Mesodermal cell (in vitro differentiated cells): ENCODE measurements around the gene KRT17.

Experiments used
- H3K27ac ChIP-seq: 2 replicates; pipeline ENCODE4 v1.7.0; 2013; ENCODE audit warnings: mild to moderate bottlenecking, low read depth, low read length, moderate library complexity; ENCODE audit not compliant: severe bottlenecking
- H3K36me3 ChIP-seq: 2 replicates; pipeline ENCODE4 v1.7.1; 2013; ENCODE audit warnings: mild to moderate bottlenecking, low read length, moderate library complexity; ENCODE audit not compliant: control insufficient read depth, insufficient read depth
- H3K4me1 ChIP-seq: one replicate; pipeline ENCODE4 v1.7.1; 2013; ENCODE audit warnings: mild to moderate bottlenecking, low read length; ENCODE audit not compliant: insufficient read depth, control insufficient read depth, poor library complexity, severe bottlenecking
- H3K4me3 ChIP-seq: 2 replicates; pipeline ENCODE4 v1.7.0; 2013; ENCODE audit warnings: low read length, control low read depth, mild to moderate bottlenecking; ENCODE audit not compliant: insufficient read depth, poor library complexity, severe bottlenecking; ENCODE audit errors: extremely low read depth
- H3K9me3 ChIP-seq: 2 replicates; pipeline ENCODE4 v1.7.1; 2013; ENCODE audit warnings: mild to moderate bottlenecking, low read length, moderate library complexity; ENCODE audit not compliant: control insufficient read depth
- WGBS, 2 experiments: methylation state at CpG; one replicate each; pipeline ENCODE4 v1.1.5; 2013; ENCODE audit warnings: missing lambda C conversion rate in 2 of 2; ENCODE audit not compliant: insufficient coverage in 2 of 2; 5-methylcytosine and 5-hydroxymethylcytosine counted together

Gene KRT17

GRCh38 chr17:41602524-41602923, 21.9 kb downstream of the KRT17 start:
- Histone ChIP-seq H3K9me3 (peaks cover 6% of the 10 kb centered on the region), H3K4me1 (no peaks in the 10 kb centered on the region), H3K27ac (no peak overlapping the region), H3K4me3 (no peak overlapping the region), H3K36me3 (no peaks in the 10 kb centered on the region)
- WGBS, 2 experiments: 84% methylated on average over 2 of the region's 2 CpGs; no CpG with 5 or more reads in 1 of the 2 experiments

GRCh38 chr17:41600318-41600717, 24.1 kb downstream of the KRT17 start:
- Histone ChIP-seq H3K27ac (no peak overlapping the region), H3K36me3 (no peaks in the 10 kb centered on the region), H3K4me3 (no peak overlapping the region), H3K4me1 (no peaks in the 10 kb centered on the region), H3K9me3 (no peaks in the 10 kb centered on the region)
- WGBS, 2 experiments: 80 to 87% methylated on average over 2 to 3 of the region's 4 CpGs

GRCh38 chr17:41599680-41600079, 24.7 kb downstream of the KRT17 start:
- H3K4me1 ChIP-seq: no peaks in the 10 kb centered on the region
- WGBS, 2 experiments: no CpG with 5 or more reads among the region's 1 CpG
- no peaks in the 10 kb centered on the region for H3K9me3 ChIP-seq
- no peak overlapping the region for H3K4me3 ChIP-seq
- no peaks in the 10 kb centered on the region for H3K36me3 ChIP-seq
- no peak overlapping the region for H3K27ac ChIP-seq

GRCh38 chr17:41595585-41595984, 28.8 kb downstream of the KRT17 start:
- Histone ChIP-seq H3K4me1 (no peaks in the 10 kb centered on the region), H3K9me3 (no peaks in the 10 kb centered on the region), H3K36me3 (no peaks in the 10 kb centered on the region), H3K4me3 (no peak overlapping the region), H3K27ac (no peak overlapping the region)
- 87 to 94% methylated on average over 5 to 6 of the region's 8 CpGs for WGBS, 2 experiments

GRCh38 chr17:41594363-41594915, 29.9 kb downstream of the KRT17 start:
- no peak overlapping the region for H3K27ac ChIP-seq
- no peaks in the 10 kb centered on the region for H3K9me3 ChIP-seq
- H3K36me3 ChIP-seq: no peaks in the 10 kb centered on the region
- H3K4me1 ChIP-seq: no peaks in the 10 kb centered on the region
- no peak overlapping the region for H3K4me3 ChIP-seq
- WGBS, 2 experiments: 61 to 66% methylated on average over 3 of the region's 3 CpGs

GRCh38 chr17:41593306-41593981, 30.9 kb downstream of the KRT17 start:
- Histone ChIP-seq H3K9me3 (no peaks in the 10 kb centered on the region), H3K4me3 (no peak overlapping the region), H3K27ac (no peak overlapping the region), H3K4me1 (no peaks in the 10 kb centered on the region), H3K36me3 (no peaks in the 10 kb centered on the region)
- WGBS, 2 experiments: 69 to 85% methylated on average over 5 of the region's 8 CpGs

GRCh38 chr17:41592601-41593305, 31.6 kb downstream of the KRT17 start:
- Histone ChIP-seq H3K4me3 (no peak overlapping the region), H3K4me1 (no peaks in the 10 kb centered on the region), H3K9me3 (no peaks in the 10 kb centered on the region), H3K27ac (no peak overlapping the region), H3K36me3 (no peaks in the 10 kb centered on the region)
- WGBS, 2 experiments: 87 to 96% methylated on average over 8 to 10 of the region's 12 CpGs

- H3K36me3 ChIP-seq: no peaks in the 10 kb centered on the region
- H3K27ac ChIP-seq: no peak overlapping the region
- no peaks in the 10 kb centered on the region for H3K9me3 ChIP-seq
- WGBS, 2 experiments: 72 to 100% methylated on average over 1 to 2 of the region's 3 CpGs
- H3K4me1 ChIP-seq: no peaks in the 10 kb centered on the region
- no peak overlapping the region for H3K4me3 ChIP-seq
Observed at GRCh38 chr17:41589301-41589700, 35.1 kb downstream of the KRT17 start.

GRCh38 chr17:41588126-41588810, 36.1 kb downstream of the KRT17 start:
- WGBS, 2 experiments: 83% methylated on average over 2 of the region's 8 CpGs; no CpG with 5 or more reads in 1 of the 2 experiments
- no peaks in the 10 kb centered on the region for H3K36me3 ChIP-seq

GRCh38 chr17:41586863-41587495, 37.4 kb downstream of the KRT17 start, which contains the start of gene KRT14:
KRT14 (minus strand) TSS chr17:41586895; CDS start chr17:41586834, 61 bp downstream.
- WGBS, 2 experiments: 85 to 88% methylated on average over 9 to 13 of the region's 15 CpGs
- Histone ChIP-seq H3K36me3 (no peaks in the 10 kb centered on the region), H3K27ac (no peak within 1 kb of the TSS), H3K9me3 (no peaks in the 10 kb centered on the region), H3K4me1 (no peaks in the 10 kb centered on the region), H3K4me3 (no peak within 1 kb of the TSS)

More at GRCh38 chr17:41588126-41588810, 36.1 kb downstream of the KRT17 start:
- H3K4me3 ChIP-seq: no peak overlapping the region
- no peaks in the 10 kb centered on the region for H3K4me1 ChIP-seq
- no peaks in the 10 kb centered on the region for H3K9me3 ChIP-seq
- no peak overlapping the region for H3K27ac ChIP-seq
